ENCODE data around the gene NUDT8.
A peak's percentile ranks its signal among the peaks of the same experiment; 100 is the strongest.
"Not testable (repeated sequence)": the region's sequence is repeated elsewhere in the genome, so short reads cannot be mapped to it uniquely, and the experiment has no call there.

NUDT8 gene

DNA sequence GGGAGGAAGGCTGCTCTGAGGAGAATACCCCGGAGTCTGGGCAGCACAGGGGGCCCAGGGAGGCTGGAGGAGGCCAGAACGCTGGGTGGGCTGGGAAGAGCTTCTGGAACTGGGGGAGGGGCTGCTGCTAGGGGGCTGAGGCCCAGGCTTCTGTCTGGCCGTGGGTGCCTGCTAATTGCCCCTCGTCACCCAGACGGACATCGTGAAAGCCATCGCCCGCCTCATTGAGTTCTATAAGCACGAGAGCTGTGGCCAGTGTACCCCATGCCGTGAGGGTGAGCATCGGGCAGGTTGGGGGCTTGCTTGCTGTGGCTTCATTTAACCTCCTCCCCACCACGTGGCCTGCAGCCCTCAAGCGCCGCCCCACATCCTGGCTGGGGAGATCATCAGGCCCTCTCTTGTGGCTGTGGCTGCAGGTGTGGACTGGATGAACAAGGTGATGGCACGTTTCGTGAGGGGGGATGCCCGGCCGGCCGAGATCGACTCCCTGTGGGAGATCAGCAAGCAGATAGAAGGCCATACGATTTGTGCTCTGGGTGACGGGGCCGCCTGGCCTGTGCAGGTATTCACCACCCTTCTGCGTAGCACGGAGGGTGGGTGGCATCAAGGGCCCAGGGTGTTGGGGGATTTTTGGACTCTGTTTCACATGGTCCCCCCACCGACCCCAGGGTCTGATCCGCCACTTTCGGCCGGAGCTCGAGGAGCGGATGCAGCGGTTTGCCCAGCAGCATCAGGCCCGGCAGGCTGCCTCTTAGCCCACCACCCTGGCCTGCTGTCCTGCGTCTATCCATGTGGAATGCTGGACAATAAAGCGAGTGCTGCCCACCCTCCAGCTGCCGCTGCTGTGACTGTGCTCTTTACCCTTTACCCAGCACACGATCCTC, 17.8 kb downstream of the NUDT8 start:
- no peak for DNase-seq (ENCODE audit: low read depth)

DNA sequence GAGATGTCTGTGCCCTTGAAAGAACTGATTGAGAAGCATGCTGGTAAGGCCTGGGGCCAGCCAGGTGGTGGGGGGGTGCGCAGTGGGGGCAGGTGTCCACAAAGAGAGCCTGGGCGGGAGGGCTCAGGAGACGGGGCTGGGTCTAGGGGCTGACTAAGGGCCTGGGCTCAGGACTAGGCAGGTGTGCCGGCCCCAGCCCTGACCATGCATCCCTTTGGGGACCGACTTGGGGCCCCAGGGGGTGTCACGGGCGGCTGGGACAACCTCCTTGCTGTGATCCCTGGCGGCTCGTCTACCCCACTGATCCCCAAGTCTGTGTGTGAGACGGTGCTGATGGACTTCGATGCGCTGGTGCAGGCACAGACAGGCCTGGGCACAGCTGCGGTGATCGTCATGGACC, 18.6 kb downstream of the NUDT8 start:
- DNase-seq (ENCODE audit: low read depth) = no peak

DNA sequence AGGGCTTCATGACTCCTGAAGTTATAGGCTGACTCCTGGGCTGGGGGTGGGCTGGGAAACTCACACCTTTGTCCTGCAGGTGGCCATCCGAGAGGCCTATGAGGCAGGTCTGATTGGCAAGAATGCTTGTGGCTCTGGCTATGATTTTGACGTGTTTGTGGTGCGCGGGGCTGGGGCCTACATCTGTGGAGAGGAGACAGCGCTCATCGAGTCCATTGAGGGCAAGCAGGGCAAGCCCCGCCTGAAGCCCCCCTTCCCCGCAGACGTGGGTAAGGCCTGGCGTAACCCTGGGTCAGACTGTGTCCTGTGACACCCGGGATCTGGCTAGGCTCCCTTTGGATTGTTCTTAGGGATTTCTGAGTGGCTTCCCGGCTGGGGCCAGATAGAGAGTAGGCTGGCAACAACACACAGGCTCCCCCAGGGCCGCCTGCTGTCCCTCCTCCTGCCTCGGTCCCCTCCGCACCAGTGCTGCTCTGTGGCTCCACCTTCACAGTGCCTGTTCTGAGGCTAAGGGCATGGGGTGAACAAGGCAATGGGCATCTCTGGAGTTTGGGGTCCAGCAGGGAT, 19.4 kb downstream of the NUDT8 start:
- DNase-seq (ENCODE audit: low read depth) = no peak

DNA sequence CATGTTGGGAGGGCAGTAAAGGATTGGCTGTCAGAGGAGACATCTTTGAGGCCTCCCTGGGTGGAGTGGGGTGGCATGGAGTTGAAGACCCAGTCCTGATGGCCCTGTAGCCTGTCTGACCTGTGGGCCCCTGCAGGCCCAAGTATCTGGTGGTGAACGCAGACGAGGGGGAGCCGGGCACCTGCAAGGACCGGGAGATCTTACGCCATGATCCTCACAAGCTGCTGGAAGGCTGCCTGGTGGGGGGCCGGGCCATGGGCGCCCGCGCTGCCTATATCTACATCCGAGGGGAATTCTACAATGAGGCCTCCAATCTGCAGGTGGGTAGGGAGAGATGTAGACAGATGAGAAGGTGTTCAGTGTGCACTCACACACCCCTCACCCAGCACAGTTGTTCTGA, 20.4 kb downstream of the NUDT8 start:
- no peak for DNase-seq (ENCODE audit: low read depth)

DNA sequence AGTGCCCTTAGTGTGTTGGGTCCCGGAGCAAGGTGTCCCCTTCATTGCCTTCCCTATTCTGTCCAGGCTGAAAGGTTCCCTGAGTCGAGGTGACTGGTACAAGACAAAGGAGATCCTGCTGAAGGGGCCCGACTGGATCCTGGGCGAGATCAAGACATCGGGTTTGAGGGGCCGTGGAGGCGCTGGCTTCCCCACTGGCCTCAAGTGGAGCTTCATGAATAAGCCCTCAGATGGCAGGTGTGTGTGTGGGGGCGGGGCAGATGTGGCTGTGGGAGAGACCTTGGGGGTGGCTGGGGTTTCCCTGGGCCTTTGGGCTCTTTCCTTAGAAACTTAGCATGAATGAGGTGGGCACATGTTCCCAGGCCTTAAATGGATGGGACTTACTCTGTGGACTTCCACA, 21.3 kb downstream of the NUDT8 start:
- DNase-seq (ENCODE audit: low read depth) = no peak

DNA sequence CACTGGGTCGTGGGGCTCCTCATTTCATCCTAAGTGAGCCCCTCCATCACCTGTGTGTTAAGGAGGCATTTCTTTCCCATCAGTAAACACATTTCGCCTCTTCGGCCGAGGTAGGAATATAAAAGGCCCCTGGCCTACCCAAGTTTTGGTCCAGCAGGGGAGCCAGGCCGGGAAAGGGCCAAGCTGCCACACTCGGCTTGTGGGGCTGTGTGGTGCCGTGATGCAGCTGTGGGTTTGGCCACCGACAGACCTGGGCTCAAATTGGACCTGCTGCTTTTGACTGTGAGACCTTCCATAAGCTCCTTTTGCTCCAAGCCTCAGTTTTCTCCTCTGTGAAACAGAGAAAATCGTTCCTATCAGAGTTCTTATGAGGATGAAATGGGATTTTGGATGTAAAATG, 22.2 kb downstream of the NUDT8 start:
- DNase-seq (ENCODE audit: low read depth) = no peak

DNA sequence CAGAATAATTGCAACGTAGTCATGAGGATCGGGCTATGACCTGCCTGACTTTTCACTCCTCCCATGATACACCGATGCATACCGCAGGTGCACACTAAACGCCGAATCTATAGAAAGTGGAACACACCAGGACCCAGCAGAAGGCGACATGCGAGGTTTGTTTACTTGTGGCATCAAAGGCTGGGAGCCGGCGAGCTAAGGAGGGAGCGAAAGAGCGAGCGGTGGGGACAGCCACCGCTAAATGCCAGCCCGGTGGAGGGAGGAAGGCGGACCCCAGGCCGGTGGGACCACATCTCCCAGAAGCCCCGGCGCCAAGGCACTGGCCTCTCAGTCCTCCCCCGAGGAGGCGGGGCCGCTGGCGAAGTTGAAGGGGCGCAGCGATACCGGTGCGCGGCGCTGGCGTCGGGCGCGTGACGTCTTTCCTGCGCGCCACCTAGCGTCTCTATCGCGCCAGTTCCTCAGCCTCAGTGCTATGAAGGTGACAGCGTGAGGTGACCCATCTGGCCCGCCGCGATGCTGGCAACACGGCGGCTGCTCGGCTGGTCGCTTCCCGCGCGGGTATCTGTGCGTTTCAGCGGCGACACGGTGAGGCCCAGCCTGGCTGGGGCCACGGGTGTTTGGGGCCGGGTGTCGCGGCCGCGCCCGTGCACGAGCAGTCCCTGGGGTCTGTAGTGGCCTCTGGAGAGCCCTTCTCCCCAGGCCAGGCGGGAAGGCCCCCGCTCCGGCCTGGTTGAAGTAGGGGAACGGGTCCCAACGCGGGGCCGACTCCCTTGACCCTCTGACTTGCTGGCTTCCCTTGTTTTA, 23.0 kb downstream of the NUDT8 start, which contains the start of gene NDUFV1:
Gene NDUFV1, plus strand, starts transcription at position 445 of the 804 bp plus-strand sequence. Its CDS starts 69 bp downstream, at position 514.
- DNase-seq (ENCODE audit: low read depth) = peak; percentile 53

DNA sequence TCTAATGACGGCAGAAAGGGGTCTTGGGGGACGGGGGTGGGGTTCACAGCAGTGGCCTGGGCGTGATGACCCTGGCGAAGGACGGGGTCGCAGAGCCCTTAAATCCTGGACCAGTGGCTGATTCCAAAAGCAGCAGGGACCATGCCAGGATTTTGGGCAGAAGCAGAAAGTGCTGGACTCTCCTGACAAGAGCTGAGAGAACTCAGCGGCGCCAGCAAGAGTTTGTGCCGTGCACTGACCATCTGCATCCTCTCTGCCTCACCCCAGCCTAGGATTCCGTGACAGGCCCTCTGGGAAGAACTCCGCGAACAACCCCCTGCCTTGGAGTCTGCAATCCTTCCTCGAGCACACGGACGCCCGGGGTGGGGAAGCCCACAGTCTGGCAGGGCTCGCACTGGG, 23.6 kb downstream of the NUDT8 start:
- no peak for DNase-seq (ENCODE audit: low read depth)

DNA sequence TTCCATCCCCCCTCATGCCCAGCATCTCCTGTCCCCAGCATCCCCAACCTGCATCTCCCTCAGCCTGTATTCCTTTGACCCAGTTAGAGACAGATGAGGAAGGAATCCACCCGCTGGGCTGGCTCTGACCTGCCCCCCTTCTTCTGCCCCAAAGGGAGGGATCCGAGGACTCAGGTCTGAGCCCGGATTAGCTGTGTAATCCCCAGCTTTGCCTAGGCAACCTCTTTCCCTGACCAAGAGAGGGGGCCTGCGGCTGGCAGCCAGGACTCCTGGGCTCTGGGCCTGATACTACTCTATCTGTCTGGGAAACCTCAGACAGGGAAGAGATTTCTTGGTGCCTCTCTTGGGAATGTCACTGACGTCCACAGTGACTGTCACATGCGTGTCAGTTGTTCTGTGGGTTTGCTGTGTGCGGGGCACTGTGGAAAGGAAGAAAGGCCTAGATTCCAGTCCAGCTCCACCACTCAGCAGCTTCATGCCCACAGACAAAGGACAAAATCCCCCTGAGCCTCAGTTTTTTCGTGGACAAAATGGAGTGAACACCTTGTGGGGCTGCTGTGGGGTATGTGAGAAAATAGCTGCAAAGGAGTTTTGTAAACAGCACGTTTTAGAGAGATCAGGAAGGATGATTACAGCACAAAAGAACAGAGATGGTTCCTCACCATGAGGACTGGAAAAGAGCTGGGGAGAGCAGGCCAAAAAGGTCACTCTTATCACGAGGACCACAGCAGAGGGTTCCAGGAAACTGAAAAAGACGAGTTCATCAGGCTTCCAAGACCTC, 24.3 kb downstream of the NUDT8 start:
- no peak for DNase-seq (ENCODE audit: low read depth)

DNA sequence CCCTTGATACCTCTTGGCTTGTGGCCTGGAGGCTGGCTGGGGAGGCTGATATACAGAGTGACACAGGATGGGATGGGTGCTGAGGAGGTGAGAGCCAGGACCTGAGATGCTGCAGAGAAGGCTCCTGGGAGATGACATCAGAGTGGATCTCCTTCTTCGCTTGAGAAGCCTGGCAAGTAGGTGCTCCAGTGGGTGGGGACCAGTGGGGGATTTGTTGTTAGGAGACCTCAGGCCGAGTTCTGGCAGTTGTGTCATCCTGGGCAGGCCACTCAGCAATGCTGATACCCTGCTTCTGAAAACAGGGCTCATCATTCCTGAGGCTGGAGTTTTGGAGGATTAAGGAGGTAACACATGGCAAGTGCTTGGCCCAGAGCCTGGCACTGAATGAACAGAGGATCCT, 24.9 kb downstream of the NUDT8 start:
- DNase-seq (ENCODE audit: low read depth) = no peak

DNA sequence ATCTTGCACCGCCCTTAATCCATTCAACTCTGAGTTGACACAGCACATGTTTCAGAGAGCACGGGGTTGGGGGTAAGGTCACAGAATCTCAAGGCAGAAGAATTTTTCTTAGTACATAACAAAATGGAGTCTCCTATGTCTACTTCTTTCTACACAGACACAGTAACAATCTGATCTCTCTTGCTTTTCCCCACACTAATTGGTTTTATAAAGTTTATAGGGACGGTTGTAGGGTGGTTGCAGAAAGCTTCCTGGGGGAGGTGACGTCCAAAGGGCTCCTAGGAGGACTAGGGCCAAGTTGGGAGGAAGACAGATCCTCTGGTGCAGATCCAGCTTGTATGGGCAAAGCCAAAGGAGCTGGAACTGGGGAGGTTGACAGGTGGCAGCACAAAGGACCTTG, 25.6 kb downstream of the NUDT8 start:
- DNase-seq (ENCODE audit: low read depth) = not testable (repeated sequence)

DNA sequence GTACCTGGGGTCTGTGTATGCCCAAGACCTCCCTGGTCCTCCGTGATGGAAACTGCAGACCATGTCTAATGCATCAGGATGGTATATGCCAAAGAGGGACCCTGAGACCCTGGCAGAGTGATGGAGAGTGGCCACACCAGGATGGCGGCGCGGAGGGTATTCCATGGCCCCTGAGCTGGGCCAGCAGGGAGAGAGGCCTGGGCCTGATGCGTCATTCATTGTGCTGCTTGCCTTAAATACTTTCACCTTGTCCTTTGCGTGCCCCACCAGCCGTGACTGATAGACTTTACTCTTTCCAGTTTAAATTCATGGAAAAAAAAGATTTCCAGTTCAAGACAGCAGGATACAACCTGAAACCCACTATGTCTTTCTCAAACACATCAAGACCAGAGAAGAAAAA, 28.6 kb downstream of the NUDT8 start:
- no peak for DNase-seq (ENCODE audit: low read depth)

DNA sequence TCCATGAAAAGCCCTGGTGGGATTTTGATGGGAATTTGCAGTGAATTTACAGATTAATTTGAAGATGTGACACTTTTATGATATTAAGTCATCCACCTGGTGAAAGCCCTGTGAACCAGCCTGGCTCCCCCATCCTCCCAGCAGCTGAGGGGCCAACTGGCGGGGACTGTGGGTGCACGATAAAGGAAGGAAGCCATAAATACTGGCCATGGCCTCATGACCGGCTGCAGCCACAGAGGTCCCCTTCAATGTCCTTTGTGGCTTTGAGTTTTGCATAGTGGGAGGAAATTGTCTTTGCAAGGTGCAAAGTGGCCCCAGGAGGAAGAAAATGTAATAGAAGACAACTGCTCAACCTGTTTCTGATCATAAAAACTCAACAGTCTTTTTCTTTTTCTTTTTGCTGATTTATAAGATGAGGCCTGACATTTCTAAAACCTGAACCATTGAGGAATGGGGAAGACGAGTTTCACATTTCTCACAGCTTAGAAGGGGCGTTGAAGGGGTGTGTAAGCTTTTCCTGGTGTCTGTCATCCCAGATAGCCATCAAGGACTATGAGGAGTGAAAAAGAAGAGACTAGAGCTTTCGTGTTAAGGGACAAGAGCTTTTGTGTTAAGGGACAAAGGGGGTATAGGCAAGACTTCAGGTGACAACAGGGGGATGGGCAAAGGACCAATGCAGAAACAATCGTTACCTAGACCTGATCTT, 29.3 kb downstream of the NUDT8 start:
- DNase-seq (ENCODE audit: low read depth) = no peak

DNA sequence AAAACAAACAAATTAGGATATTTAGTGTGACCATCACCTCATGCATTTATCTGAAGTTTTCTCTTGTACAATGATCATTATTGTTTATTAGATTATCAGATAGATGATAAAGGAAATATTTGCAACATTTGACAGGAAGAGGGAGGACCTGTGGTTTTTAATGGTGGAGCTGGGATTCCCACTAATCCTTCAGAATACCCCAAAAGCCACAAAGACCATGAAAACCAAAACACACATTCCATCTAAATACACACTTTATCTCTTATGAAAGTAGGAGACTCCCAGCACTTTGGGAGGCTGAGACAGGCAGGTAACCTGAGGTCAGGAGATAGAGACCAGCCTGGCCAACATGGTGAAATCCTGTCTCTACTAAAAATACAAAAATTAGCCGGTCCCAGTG, 30.6 kb downstream of the NUDT8 start:
- no peak for DNase-seq (ENCODE audit: low read depth)

DNA sequence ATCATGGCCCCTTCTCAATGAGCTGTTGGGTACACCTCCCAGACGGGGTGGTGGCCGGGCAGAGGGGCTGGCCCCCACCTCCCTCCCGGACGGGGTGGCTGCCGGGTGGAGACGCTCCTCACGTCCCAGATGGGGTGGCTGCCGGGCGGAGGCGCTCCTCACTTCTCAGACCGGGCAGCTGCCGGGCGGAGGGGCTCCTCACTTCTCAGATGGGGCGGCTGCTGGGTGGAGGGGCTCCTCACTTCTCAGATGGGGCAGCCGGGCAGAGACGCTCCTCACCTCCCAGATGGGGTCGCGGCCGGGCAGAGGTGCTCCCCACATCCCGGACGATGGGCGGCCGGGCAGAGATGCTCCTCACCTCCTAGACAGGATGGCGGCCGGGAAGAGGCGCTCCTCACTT, 31.8 kb downstream of the NUDT8 start:
- DNase-seq (ENCODE audit: low read depth) = not testable (repeated sequence)

DNA sequence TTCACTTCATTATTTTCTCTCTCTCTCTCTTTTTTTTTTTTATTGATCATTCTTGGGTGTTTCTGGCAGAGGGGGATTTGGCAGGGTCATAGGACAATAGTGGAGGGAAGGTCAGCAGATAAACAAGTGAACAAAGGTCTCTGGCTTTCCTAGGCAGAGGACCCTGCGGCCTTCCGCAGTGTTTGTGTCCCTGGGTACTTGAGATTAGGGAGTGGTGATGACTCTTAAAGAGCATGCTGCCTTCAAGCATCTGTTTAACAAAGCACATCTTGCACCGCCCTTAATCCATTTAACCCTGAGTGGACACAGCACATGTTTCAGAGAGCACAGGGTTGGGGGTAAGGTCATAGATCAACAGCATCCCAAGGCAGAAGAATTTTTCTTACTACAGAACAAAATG, 32.3 kb downstream of the NUDT8 start:
- not testable (repeated sequence) for DNase-seq (ENCODE audit: low read depth)

DNA sequence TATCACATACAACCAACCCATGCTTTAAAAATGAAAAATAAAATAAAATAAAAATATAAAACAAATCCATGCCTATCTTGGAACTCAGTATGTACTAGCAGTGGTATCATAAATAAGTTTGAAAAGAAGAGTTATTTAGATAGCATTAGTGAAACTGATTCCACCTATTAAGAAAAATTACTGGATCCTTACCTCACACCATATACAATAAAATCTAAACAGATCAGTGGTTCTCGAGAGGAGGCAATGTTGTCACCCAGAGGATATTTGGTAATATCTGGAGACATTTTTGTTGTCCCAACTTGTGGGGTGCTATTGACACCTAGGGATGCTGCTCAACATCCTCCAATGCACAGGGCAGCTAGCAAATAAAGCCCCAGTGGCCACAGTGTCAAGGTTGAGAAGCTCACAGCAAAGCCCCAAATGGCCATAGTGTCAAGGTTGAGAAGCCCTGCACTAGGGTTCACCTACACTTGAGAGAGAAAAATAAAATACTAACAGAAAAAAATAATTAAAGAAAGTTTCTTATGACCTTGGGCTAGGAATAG, 32.9 kb downstream of the NUDT8 start:
- no peak for DNase-seq (ENCODE audit: low read depth)

DNA sequence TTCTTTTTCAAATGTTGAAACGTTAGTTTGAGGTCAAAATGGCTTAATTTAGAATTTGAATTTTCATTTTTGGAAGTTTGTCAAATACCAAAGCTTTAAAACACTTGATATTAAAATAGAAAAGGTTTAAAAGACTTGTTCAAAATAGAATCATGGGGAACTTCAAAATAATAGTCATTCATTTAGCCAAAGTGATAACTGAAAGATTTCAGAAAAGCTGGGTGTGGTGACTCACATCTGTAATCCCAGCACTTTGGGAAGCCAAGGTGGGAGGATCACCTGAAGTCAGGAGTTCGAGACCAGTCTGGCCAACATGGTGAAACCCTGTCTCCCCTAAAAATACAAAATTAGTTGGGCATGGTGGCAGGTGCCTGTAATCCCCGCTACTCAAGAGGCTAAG, 35.3 kb downstream of the NUDT8 start:
- DNase-seq (ENCODE audit: low read depth) = no peak

DNA sequence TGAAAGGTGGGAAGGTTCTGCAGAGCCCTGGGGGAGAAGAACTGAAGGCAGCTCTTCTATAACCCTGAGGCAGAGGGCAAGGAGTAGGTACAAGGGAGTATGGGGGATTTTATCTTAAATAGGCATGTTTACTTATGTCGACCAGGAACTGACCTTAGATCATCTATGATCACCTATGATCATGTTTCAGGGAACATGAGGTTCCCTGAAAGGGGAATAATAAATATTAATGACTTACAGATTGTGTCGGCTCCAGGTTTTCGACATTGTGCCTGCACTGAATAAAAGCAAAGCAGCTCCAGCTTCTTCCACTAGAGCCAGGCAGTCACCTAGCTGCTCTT, 36.2 kb downstream of the NUDT8 start:
- no peak for DNase-seq (ENCODE audit: low read depth)

DNA sequence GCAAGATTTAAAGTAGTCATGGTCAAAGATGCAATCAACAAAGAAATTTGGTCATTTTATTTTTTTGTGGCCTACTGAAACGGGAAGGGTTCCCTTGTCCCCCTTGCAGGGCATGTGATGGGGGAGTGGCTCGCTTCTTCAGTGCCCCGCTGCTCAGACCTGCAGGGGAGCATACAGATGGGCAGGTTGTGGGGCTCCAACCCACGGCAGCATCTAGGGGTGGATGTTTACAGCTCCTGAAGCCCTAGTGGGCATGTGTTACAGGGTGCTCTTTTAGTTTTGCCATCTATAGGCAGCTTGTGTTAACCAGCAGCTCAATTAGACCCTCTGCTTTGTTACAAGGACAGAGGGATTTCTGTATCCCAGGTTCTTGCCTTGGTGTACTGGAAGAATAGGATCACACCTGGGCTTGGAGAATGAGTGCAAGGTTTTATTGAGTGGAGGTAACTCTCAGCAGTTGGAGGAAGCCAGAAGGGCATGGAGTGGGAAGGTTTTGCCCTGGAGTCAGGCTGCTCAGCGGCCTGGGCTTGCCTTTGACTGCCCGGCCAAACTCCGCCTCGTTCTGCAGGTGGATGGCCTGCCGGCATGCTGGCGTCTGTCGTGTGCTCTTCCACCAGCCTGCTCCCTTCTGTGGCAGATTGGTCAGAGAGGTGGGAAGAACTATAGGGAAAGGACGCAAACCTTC, 36.7 kb downstream of the NUDT8 start:
- DNase-seq (ENCODE audit: low read depth) = no peak

Data from HS-5 (cell line).